Keratinocyte (primary cell): ENCODE measurements around the gene PCDHB15.
"Not testable (repeated sequence)": the region's sequence is repeated elsewhere in the genome, so short reads cannot be mapped to it uniquely, and the experiment has no call there.

Experiments used
- EZH2 ChIP-seq: IDR thresholded peaks from one replicate; pipeline ENCODE4 v1.6.1; 2012; ENCODE audit warnings: inconsistent platforms, mild to moderate bottlenecking, low read length, moderate library complexity
- TF ChIP-seq, protein P1 (sequence below), 3 experiments: IDR thresholded peaks in 1 of 3; conservative IDR thresholded peaks in 1 of 3; optimal IDR thresholded peaks in 1 of 3; 2 replicates in 2 of 3; 3 replicates in 1 of 3; pipeline versions ENCODE3 to v1.5.1; 2011; ENCODE audit warnings: low read length in 3 of 3, mild to moderate bottlenecking in 3 of 3, moderate library complexity in 2 of 3, control low read depth in 1 of 3, inconsistent platforms in 1 of 3; ENCODE audit not compliant: insufficient read depth in 2 of 3; ENCODE audit errors: extremely low read depth in 1 of 3

DNA sequence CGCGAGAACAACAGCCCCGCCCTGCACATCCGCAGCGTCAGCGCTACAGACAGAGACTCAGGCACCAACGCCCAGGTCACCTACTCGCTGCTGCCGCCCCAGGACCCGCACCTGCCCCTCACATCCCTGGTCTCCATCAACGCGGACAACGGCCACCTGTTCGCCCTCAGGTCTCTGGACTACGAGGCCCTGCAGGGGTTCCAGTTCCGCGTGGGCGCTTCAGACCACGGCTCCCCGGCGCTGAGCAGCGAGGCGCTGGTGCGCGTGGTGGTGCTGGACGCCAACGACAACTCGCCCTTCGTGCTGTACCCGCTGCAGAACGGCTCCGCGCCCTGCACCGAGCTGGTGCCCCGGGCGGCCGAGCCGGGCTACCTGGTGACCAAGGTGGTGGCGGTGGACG lies 29.7 kb upstream of the PCDHB15 start:
- TF ChIP-seq, protein P1, sequence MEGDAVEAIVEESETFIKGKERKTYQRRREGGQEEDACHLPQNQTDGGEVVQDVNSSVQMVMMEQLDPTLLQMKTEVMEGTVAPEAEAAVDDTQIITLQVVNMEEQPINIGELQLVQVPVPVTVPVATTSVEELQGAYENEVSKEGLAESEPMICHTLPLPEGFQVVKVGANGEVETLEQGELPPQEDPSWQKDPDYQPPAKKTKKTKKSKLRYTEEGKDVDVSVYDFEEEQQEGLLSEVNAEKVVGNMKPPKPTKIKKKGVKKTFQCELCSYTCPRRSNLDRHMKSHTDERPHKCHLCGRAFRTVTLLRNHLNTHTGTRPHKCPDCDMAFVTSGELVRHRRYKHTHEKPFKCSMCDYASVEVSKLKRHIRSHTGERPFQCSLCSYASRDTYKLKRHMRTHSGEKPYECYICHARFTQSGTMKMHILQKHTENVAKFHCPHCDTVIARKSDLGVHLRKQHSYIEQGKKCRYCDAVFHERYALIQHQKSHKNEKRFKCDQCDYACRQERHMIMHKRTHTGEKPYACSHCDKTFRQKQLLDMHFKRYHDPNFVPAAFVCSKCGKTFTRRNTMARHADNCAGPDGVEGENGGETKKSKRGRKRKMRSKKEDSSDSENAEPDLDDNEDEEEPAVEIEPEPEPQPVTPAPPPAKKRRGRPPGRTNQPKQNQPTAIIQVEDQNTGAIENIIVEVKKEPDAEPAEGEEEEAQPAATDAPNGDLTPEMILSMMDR (optimal IDR thresholded peaks at IDR 0.05 in 1 of 3, IDR thresholded peaks at IDR 0.05 in 1 of 3, conservative IDR thresholded peaks at IDR 0.05 in 1 of 3; ENCODE audit: extremely low read depth in 1 of 3, insufficient read depth in 2 of 3, low read length in 3 of 3): not testable (repeated sequence)
- not testable (repeated sequence) for TF ChIP-seq EZH2
